Type B pancreatic cell (in vitro differentiated cells): ENCODE results near the gene LRRC15. TPM values are rescaled to one million over a fixed set of nuclear protein-coding genes. Genes with fewer than 3 reads are reported as not detected.

Experiments used
- DNase-seq: peaks from one replicate; pipeline ENCODE4 v3.0.0; 2021; ENCODE audit warnings: mixed read lengths; ENCODE audit not compliant: unreplicated experiment; ENCODE audit errors: extremely low spot score
- H3K27ac Mint-ChIP-seq: 2 replicates; pipeline ENCODE4 v1.8.0; 2021; ENCODE audit warnings: mild to moderate bottlenecking, mixed read lengths
- H3K27me3 Mint-ChIP-seq: 2 replicates; pipeline ENCODE4 v1.8.0; 2021; ENCODE audit warnings: mixed read lengths
- H3K36me3 Mint-ChIP-seq: 2 replicates; pipeline ENCODE4 v1.8.0; 2021; ENCODE audit warnings: mixed read lengths
- H3K4me1 Mint-ChIP-seq: one replicate; pipeline ENCODE4 v1.8.0; 2021; ENCODE audit warnings: mixed read lengths; ENCODE audit not compliant: unreplicated experiment
- H3K4me3 Mint-ChIP-seq: 2 replicates; pipeline ENCODE4 v1.8.0; 2021; ENCODE audit warnings: mild to moderate bottlenecking, mixed read lengths
- H3K9me3 Mint-ChIP-seq: 2 replicates; pipeline ENCODE4 v1.8.0; 2021; ENCODE audit warnings: mixed read lengths
- total RNA-seq: library from RNA; stranded (reverse); gene quantifications from 2 replicates; pipeline ENCODE4 v1.2.1, GENCODE V29; 2021; ENCODE audit warnings: low replicate concordance
- TF ChIP-seq, protein P1 (sequence below): fragments of 200-600 bp; sonication (generic); conservative IDR thresholded peaks from 2 replicates; pipeline ENCODE4 v1.5.0; 2021; ENCODE audit warnings: antibody characterized with exemption, mild to moderate bottlenecking

LRRC15 gene
- total RNA-seq, 1 donor from 2014 or later: 0.07 TPM

DNA sequence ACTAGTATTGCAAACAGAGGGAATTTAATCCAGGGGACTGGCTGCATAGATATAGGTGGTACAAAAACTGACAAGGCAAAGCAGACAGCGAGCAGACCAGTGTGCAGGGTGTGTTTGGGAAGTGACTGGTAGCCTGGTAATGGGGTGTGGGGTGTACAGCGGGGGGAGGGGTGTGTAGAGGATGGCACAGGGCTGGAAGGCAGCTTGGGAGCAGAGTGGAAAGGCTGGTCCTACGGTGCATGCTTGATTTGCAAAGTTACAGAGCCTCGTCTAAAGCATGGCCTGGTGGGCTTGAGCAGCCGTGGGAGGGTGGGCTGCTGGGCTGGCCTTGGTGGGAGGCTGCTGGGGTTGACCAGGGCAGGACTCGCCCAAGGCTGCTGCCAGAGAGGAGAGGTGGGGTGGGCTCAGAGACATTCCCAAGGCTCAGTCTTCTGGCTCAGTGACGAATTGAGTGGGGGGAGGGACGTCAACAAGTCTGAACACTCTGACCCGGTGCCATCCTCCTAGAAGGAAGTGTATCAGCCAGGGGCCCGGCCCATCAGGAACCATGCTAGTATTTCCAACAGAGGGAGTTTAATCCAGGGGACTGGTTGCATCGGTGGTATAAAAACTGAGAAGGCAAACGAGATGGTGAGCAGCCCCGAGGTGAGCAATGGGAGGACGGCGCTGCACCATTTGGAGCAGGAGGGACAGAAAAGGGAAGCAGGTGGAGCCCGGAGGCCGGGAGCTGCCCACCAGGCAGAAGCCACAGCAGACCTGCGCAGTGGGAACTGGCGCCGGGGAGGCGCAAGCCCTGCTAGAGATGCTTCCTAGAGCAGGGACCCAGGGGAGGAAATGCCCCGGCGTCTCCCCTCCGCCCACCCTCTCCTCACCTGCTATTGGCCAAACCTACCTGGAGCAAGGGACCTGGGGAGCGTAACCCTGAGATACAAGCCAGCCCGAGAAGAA lies 47.6 kb downstream of the LRRC15 start:
- DNase-seq: no peak
- Mint-ChIP-seq H3K27ac (no peak overlapping the region), H3K9me3 (peaks cover 6% of the 10 kb centered on the region), H3K4me1 (no peaks in the 10 kb centered on the region), H3K36me3 (peaks cover 14% of the 10 kb centered on the region), H3K4me3 (peak overlapping the region; percentile 84), H3K27me3 (no peaks in the 10 kb centered on the region)
- TF ChIP-seq, protein P1, sequence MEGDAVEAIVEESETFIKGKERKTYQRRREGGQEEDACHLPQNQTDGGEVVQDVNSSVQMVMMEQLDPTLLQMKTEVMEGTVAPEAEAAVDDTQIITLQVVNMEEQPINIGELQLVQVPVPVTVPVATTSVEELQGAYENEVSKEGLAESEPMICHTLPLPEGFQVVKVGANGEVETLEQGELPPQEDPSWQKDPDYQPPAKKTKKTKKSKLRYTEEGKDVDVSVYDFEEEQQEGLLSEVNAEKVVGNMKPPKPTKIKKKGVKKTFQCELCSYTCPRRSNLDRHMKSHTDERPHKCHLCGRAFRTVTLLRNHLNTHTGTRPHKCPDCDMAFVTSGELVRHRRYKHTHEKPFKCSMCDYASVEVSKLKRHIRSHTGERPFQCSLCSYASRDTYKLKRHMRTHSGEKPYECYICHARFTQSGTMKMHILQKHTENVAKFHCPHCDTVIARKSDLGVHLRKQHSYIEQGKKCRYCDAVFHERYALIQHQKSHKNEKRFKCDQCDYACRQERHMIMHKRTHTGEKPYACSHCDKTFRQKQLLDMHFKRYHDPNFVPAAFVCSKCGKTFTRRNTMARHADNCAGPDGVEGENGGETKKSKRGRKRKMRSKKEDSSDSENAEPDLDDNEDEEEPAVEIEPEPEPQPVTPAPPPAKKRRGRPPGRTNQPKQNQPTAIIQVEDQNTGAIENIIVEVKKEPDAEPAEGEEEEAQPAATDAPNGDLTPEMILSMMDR: no peak

- no peak for DNase-seq
- peak overlapping the region; percentile 84 for H3K4me3 Mint-ChIP-seq
- TF ChIP-seq, protein P1: no peak
- H3K27me3 Mint-ChIP-seq: peaks cover 4% of the 10 kb centered on the region
- H3K36me3 Mint-ChIP-seq: peaks cover 14% of the 10 kb centered on the region
- no peak overlapping the region for H3K27ac Mint-ChIP-seq
- peaks cover 4% of the 10 kb centered on the region for H3K4me1 Mint-ChIP-seq
- peaks cover 6% of the 10 kb centered on the region for H3K9me3 Mint-ChIP-seq
Measured at GRCh38 chr3:194320744-194321243, 48.7 kb downstream of the LRRC15 start.

DNA sequence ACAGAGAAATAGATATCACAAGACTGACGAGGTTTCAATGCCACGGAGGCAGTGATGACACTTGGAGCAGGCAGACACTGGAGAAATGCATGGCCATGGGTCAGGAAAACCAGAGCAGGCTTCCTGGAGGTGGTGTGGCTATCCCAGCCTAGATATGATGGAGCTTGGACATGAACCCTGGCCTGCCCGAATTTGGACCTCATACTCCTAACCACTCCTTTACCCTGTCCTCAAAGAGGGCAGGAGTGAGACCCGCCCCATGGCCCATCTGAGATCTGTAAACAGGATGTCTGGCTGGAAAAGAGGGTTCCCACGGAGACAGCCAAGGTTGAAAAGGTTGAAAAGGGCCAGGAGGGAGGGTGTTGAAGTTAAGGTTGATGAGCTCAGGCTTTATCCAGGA lies 49.4 kb downstream of the LRRC15 start:
- TF ChIP-seq, protein P1: no peak
- Mint-ChIP-seq H3K36me3 (peaks cover 14% of the 10 kb centered on the region), H3K9me3 (peaks cover 6% of the 10 kb centered on the region), H3K27me3 (peaks cover 4% of the 10 kb centered on the region), H3K27ac (no peak overlapping the region), H3K4me1 (peaks cover 6% of the 10 kb centered on the region), H3K4me3 (peak overlapping the region; percentile 84)
- no peak for DNase-seq

GRCh38 chr3:194318511-194319161 lies 50.9 kb downstream of the LRRC15 start:
- H3K4me3 Mint-ChIP-seq: no peak overlapping the region

GRCh38 chr3:194316918-194317317 lies 52.6 kb downstream of the LRRC15 start:
- no peak overlapping the region for H3K27ac Mint-ChIP-seq
- no peak for DNase-seq
- peaks cover 6% of the 10 kb centered on the region for H3K9me3 Mint-ChIP-seq
- peaks cover 28% of the 10 kb centered on the region for H3K4me1 Mint-ChIP-seq
- peaks cover 9% of the 10 kb centered on the region for H3K27me3 Mint-ChIP-seq
- TF ChIP-seq, protein P1: no peak
- peaks cover 14% of the 10 kb centered on the region for H3K36me3 Mint-ChIP-seq
- no peak overlapping the region for H3K4me3 Mint-ChIP-seq

More at GRCh38 chr3:194318511-194319161, 50.9 kb downstream of the LRRC15 start:
- H3K4me1 Mint-ChIP-seq: peaks cover 12% of the 10 kb centered on the region
- H3K36me3 Mint-ChIP-seq: peaks cover 14% of the 10 kb centered on the region
- H3K27ac Mint-ChIP-seq: no peak overlapping the region
- peaks cover 6% of the 10 kb centered on the region for H3K9me3 Mint-ChIP-seq
- H3K27me3 Mint-ChIP-seq: peaks cover 4% of the 10 kb centered on the region
- TF ChIP-seq, protein P1: no peak
- no peak for DNase-seq
